Islet precursor cell (in vitro differentiated cells): ENCODE data around the gene SYT1.

ENCODE experiments used
- DNase-seq: peaks from one replicate; pipeline ENCODE4 v3.0.0-alpha.2; 2018

Gene SYT1

DNA sequence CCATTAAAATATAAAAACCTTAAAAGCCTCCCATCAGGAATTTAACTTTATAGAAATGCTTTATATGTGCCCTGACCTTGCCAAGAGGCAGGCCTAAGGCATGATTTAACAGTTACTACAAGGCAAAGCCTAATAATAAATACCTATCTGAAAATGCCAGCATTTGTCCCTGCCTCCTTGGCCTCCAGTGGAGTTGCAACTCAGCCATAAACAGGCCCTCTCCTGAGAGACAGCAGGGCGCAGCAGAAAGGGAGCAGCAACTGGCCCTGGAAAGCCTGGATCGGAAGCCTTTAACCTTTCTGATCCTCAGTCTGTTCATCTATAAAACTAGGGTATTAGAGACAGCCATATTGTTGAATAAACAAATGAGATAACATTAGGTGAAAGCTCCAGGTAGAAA, 501.8 kb downstream of the SYT1 start:
- no peak for DNase-seq

GRCh38 chr12:79367032-79367589, 502.5 kb downstream of the SYT1 start:
- DNase-seq: no peak

DNA sequence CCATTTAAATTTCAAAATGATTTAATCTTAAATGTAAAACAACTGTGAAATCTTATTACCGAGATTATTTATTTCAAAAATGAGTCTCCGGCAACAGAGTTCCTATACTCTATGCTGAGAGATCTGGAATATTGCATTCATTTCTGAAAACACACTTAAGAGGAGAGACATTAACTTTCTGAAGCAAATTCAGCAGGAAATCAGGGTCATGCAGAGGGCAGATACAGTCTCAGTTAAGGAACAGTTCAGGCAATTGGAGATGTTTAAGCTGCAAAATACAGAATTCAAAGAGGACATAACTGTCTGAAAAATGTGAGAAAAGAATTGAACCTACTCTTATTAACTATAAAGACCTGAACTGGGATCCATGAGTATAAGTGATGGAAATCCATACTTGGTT, 505.4 kb downstream of the SYT1 start:
- no peak for DNase-seq

- DNase-seq: no peak
Observed at GRCh38 chr12:79371226-79371625, 506.7 kb downstream of the SYT1 start.

GRCh38 chr12:79373896-79374499, 509.4 kb downstream of the SYT1 start:
- DNase-seq: peak; percentile 72

- no peak for DNase-seq
Observed at GRCh38 chr12:79374545-79374944, 510.0 kb downstream of the SYT1 start.

DNA sequence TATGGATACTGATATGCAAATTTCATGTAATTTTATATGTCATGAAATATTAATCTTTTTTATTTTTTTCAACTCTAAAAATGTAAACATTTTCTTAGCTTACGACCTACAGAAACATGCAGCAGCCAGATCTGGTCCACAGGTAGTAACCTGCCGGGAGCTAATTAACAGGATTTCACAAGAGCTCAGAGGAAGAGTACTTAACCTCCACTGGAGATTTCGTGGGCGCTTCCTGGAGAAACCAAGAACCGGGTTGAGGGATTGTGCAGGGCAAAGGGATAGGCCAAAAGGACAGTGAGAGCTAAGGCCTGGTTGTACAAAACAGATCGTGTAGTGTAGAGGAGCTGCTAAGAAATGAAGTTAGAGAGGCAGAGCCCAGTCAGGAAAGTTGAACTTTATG, 510.5 kb downstream of the SYT1 start:
- DNase-seq: no peak

DNA sequence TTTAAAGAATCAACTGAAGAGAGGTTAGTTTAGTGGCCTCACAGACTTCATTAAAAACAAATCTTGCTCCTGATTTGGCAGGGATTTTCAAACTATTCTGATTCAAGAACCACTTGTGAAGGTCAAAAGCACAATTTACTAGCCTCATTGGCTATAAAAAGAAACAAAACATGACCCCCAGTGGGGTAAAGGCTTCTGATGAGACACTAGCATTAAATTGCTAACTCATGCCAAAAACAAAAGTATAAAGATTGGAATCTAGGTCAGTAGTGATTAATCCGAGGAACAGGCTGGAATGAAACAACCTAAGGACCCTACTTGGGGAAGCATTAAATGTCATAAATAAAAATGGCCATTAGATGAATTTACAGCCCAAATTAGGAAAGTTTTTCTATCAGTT, 513.9 kb downstream of the SYT1 start:
- DNase-seq: no peak

GRCh38 chr12:79380402-79380801, 515.8 kb downstream of the SYT1 start:
- DNase-seq: no peak

- DNase-seq: no peak
Observed at GRCh38 chr12:79381248-79382208, 517.0 kb downstream of the SYT1 start.

- DNase-seq: no peak
Observed at GRCh38 chr12:79384551-79384950, 520.0 kb downstream of the SYT1 start.

- no peak for DNase-seq
Observed at GRCh38 chr12:79388011-79388410, 523.4 kb downstream of the SYT1 start.

- DNase-seq: no peak
Observed at GRCh38 chr12:79393842-79394241, 529.3 kb downstream of the SYT1 start.

DNA sequence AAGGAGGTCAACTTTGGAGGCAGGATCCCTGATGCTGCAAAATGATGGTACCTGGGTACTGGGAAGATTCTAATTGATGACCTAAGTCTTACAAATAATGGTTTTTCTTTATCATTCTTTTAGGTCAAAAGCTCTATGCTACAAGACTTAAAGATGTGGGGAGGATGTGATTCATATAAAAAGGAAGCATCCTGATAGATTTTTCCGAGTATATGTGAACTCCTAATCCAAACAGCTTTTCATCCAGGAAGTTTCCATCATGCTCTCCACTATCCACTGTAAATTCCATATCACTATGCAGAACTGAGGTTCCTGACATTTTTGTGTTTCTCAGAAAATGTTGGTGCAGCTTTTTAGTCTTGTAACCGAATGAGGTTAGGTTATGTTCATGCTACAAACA, 533.0 kb downstream of the SYT1 start:
- no peak for DNase-seq

- no peak for DNase-seq
Observed at GRCh38 chr12:79400481-79400880, 535.9 kb downstream of the SYT1 start.

GRCh38 chr12:79402606-79403005, 538.0 kb downstream of the SYT1 start:
- no peak for DNase-seq

GRCh38 chr12:79406993-79407392, 542.4 kb downstream of the SYT1 start:
- no peak for DNase-seq

GRCh38 chr12:79407671-79408622, 543.4 kb downstream of the SYT1 start:
- peak; percentile 91 for DNase-seq

- DNase-seq: no peak
Observed at GRCh38 chr12:79408689-79409088, 544.1 kb downstream of the SYT1 start.

- DNase-seq: no peak
Observed at GRCh38 chr12:79409562-79409961, 545.0 kb downstream of the SYT1 start.

DNA sequence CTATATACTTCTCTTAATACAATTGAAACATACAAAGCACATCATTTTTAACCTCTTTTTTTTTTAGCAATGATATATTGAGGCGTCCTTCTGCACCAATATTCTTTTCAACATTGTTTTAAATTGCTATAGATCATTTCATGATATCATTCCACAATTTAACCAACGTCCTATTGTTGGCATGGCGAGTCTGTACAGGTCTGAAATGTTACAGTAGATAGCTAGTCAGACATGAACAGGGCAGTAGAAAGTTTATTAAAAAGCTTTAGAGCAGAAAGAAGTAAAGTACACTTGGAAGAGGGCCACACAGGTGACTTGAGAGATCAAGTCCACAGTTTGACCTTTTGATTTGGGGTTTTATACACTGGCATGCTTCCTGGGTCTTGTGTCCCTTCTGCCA, 547.2 kb downstream of the SYT1 start:
- no peak for DNase-seq

GRCh38 chr12:79413796-79414195, 549.2 kb downstream of the SYT1 start:
- DNase-seq: no peak

GRCh38 chr12:79414252-79414651, 549.7 kb downstream of the SYT1 start:
- DNase-seq: peak; percentile 64
